Thymus (tissue), 11 donors: ENCODE results near the gene LRCOL1. TPM values are rescaled to one million over a fixed set of nuclear protein-coding genes. Genes with fewer than 3 reads are reported as not detected.
A peak's percentile ranks its signal among the peaks of the same experiment; 100 is the strongest.

ENCODE experiments used
- DNase-seq, 9 donors: peaks; one replicate each; pipeline ENCODE4 v3.0.0-alpha.2; 2013; ENCODE audit warnings: low spot score in 9 of 9, low read depth in 6 of 9, missing footprints in 1 of 9
- H3K27ac ChIP-seq, 2 donors: one replicate each; pipeline ENCODE4 v1.5.1; 2013; ENCODE audit warnings: control low read depth in 1 of 2, low read depth in 1 of 2, low read length in 1 of 2, mild to moderate bottlenecking in 1 of 2, moderate library complexity in 1 of 2
- H3K27me3 ChIP-seq, 2 donors: one replicate each; pipeline ENCODE4 v1.5.1; 2013; ENCODE audit warnings: low read length in 1 of 2; ENCODE audit not compliant: control insufficient read depth in 2 of 2, insufficient read depth in 1 of 2
- H3K36me3 ChIP-seq, 2 donors: one replicate each; pipeline ENCODE4 v1.5.1; 2013; ENCODE audit warnings: low read length in 1 of 2, mild to moderate bottlenecking in 1 of 2, moderate library complexity in 1 of 2; ENCODE audit not compliant: control insufficient read depth in 2 of 2, insufficient read depth in 2 of 2
- H3K4me1 ChIP-seq, 2 donors: one replicate each; pipeline ENCODE4 v1.5.1; 2013; ENCODE audit warnings: low read length in 2 of 2; ENCODE audit not compliant: control insufficient read depth in 2 of 2, insufficient read depth in 2 of 2
- H3K4me3 ChIP-seq, 2 donors: one replicate each; pipeline ENCODE4 v1.5.1; 2013; ENCODE audit warnings: low read length in 2 of 2, control low read depth in 1 of 2, mild to moderate bottlenecking in 1 of 2
- H3K9me3 ChIP-seq, 2 donors: one replicate each; pipeline ENCODE4 v1.5.1; 2013; ENCODE audit warnings: low read length in 1 of 2, mild to moderate bottlenecking in 1 of 2; ENCODE audit not compliant: control insufficient read depth in 2 of 2, insufficient read depth in 1 of 2
- WGBS: extraction: QIAGEN DNeasy Blood & Tissue Kit; methylation state at CpG from one replicate; pipeline ENCODE4 v1.1.7; 2013; 5-methylcytosine and 5-hydroxymethylcytosine counted together
- polyA plus RNA-seq: library from polyadenylated mRNA; stranded (reverse); fragments of 200-250 nt; gene quantifications from one replicate; pipeline ENCODE4 v1.2.3, GENCODE V29; 2013
- total RNA-seq: library from RNA; stranded (reverse); fragments of 120-200 nt; gene quantifications from one replicate; pipeline ENCODE4 v1.2.4, GENCODE V29; 2013
- donor health status: healthy.

LRCOL1 gene
- total and polyA plus RNA-seq, 2 donors = 0.61 to 1.1 TPM

- Histone ChIP-seq H3K4me3 (peak overlapping the region; percentile 55 to 70), H3K4me1 (peaks cover 22 to 36% of the 10 kb centered on the region in 2 donors), H3K9me3 (peaks cover 0 to 6% of the 10 kb centered on the region in 2 donors), H3K27ac (no peak overlapping the region), H3K36me3 (no peaks in the 10 kb centered on the region), H3K27me3 (peaks cover 2 to 28% of the 10 kb centered on the region in 2 donors)
- DNase-seq = peak in 4 of 9 donors; percentile 31 to 61 (median 35)
- WGBS = under 1% methylated on average over 98 of the region's 98 CpGs
Observed at GRCh38 chr12:132559652-132560363, 50.6 kb downstream of the LRCOL1 start.

DNA sequence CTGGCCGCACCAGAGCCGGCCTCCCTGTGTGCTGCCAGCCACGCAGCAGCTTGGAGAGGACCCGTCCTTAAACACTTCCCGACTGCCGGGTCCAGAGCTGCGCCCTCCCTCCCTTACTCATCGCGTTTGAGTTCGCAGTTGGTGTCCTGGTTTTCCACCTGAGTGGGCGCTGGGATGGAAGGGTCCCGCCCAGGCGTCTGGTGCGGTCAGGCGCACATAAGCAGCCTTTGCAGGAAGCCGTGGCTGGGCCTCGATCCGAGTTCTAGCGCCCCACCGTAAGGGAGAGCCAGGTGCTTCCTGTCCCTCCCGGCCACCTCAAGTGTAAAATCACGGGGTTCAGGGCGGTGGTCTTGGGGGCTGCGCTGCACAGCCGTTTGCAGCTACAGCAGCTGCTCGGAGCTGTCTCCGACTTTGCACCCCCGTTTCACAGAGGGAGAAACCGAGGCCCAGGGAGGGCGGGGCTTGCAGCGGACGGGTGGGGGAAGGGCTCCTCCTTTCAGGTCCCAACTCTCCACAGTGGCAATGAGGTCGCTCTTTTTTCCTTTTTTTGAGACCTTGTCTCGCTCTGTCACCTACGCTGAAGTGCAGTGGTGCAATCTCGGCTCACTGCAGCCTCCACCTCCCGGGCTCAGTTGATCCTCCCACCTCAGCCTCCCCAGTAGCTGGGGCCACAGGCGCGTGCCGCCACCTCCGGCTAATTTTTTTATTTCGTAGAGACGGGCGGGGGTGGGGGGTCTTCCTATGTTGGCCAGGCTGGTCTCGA lies 51.3 kb downstream of the LRCOL1 start:
- DNase-seq = peak in 4 of 9 donors; percentile 14 to 66 (median 44)
- Histone ChIP-seq H3K9me3 (peaks cover 0 to 7% of the 10 kb centered on the region in 2 donors), H3K27ac (peak overlapping the region in 1 of 2 donors; percentile 17), H3K4me3 (peak overlapping the region; percentile 33 to 70), H3K36me3 (no peaks in the 10 kb centered on the region), H3K4me1 (peaks cover 22 to 36% of the 10 kb centered on the region in 2 donors), H3K27me3 (peaks cover 2 to 28% of the 10 kb centered on the region in 2 donors)
- 7% methylated on average over 45 of the region's 45 CpGs for WGBS

DNA sequence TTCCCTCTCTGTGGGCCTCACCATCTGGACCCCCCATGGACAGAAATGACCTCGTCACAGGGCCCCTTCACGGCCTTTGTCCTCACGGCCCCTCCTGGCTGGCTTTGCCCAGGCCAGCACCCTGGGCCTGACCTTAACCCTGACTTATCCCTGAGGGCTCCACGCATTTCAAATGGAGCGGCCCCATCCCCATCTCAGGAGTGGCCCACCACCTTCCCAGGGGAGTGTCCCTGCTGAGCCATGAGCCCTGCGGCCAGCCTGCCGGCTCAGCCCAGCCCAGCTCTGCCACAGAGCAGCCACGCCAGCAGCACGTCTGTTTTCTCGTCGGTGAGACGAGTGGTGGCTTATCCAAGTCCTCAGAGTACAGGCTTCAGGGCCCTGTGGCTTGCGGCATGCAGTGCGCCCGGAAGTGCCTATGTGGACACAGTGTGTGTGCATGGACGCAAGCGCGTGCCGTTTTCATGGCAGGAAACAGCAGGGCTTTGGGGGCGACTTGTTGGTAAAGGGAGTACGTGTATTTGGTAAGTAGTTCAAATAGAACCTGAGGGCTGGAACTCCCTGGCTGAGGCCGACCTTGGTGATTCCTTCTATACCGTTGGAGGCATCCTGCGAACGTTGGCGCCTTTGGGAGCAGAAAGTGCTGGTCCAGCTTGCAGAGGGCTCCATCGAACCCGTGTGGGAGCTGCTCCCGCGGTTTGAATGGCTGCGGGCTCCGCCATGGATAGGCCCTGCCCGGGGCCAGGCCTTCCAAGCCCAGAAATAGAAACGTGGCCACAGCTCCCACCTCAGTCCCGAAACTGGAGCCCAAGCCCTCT lies 52.1 kb downstream of the LRCOL1 start:
- Histone ChIP-seq H3K4me1 (peaks cover 22 to 36% of the 10 kb centered on the region in 2 donors), H3K27me3 (peaks cover 2 to 28% of the 10 kb centered on the region in 2 donors), H3K9me3 (peaks cover 0 to 7% of the 10 kb centered on the region in 2 donors), H3K4me3 (peak overlapping the region in 1 of 2 donors; percentile 70), H3K36me3 (peaks cover 0 to 4% of the 10 kb centered on the region in 2 donors), H3K27ac (peak overlapping the region in 1 of 2 donors; percentile 17)
- 37% methylated on average over 35 of the region's 35 CpGs for WGBS
- DNase-seq = peak in 3 of 9 donors; percentile 4 to 26 (median 25)

DNA sequence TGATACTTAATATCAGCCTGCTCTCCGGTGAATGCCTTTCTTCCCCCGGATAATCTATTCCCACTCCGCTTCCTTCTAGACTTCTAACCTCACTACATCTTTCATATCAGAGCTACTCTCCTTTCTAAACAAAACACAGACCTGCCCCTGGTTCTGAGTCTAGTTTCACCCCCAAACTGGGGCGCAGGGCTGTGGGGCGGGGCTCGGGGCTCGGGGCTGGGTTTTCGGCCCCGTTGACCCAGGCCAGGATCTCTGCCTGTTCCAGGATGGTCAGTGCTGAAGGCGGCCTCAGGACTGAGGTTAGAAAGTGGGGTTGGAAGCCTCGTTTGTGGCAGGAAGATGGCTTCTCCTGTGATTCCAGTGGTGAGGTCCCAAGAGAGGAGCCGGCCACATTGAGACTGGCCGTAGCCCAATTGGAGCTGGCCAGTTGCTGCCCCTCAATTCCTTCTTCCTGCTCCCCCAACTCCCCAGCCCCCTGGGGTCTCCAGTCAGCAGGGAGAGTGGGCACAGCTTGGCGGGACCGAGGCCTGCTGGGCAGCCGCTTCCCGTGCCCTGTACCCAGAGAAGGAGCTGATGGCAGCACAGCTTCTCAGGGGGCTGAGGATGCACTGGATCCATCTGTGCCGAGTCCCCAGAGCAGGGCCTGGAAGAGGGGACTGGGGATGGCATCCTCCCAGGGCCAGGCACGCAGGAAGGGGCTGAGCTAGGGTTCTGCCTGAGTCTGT lies 52.9 kb downstream of the LRCOL1 start:
- peaks cover 2 to 28% of the 10 kb centered on the region in 2 donors for H3K27me3 ChIP-seq
- H3K27ac ChIP-seq = no peak overlapping the region
- H3K36me3 ChIP-seq = peaks cover 0 to 5% of the 10 kb centered on the region in 2 donors
- DNase-seq = no peak
- WGBS = 95% methylated on average over 19 of the region's 19 CpGs
- H3K4me1 ChIP-seq = peaks cover 22 to 36% of the 10 kb centered on the region in 2 donors
- H3K4me3 ChIP-seq = no peak overlapping the region
- peaks cover 0 to 7% of the 10 kb centered on the region in 2 donors for H3K9me3 ChIP-seq

DNA sequence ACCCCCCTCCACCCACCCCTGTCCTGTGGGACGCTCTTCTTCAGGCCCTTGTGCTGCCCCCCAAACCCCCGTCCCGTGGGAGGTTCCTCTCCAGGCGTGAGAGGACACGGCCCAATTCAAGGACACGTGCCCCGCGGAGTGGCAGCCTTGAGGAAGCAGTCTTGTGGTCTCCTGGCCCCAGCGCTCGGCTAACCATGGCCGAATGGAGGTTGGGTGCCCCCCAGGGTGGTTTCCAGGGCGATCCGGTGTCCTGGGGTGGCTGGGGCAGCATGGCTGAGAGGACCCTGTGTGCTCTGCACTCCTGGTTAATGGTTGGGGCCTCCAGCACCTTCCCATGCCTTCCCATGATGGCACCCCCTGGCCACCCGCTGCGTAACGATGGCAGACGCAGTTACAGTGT lies 53.6 kb downstream of the LRCOL1 start:
- Histone ChIP-seq H3K27me3 (peaks cover 2 to 28% of the 10 kb centered on the region in 2 donors), H3K36me3 (peaks cover 0 to 11% of the 10 kb centered on the region in 2 donors), H3K9me3 (peaks cover 0 to 7% of the 10 kb centered on the region in 2 donors), H3K4me3 (no peak overlapping the region), H3K4me1 (peaks cover 22 to 30% of the 10 kb centered on the region in 2 donors), H3K27ac (no peak overlapping the region)
- 92% methylated on average over 17 of the region's 17 CpGs for WGBS
- no peak for DNase-seq

DNA sequence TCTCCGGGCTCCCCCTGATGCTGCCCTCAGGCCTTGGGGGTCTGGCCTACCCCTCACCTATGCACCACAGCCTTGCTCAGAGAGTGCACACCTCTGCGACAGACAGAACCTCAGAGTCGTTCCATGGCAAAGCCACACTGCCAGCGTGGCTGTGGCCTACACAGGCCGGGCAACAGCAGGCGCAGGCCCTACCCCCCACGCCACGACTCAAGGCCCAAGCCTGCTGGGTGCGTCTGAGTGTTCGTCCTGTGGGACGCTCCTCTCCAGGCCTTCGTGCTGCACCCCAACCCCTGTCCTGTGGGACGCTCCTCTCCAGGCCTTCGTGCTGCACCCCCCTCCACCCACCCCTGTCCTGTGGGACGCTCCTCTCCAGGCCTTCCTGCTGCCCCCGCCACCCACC lies 54.2 kb downstream of the LRCOL1 start:
- Histone ChIP-seq H3K27ac (no peak overlapping the region), H3K9me3 (peaks cover 0 to 7% of the 10 kb centered on the region in 2 donors), H3K4me1 (peaks cover 21 to 24% of the 10 kb centered on the region in 2 donors), H3K4me3 (no peak overlapping the region), H3K27me3 (peaks cover 2 to 27% of the 10 kb centered on the region in 2 donors), H3K36me3 (peaks cover 0 to 15% of the 10 kb centered on the region in 2 donors)
- 98% methylated on average over 16 of the region's 16 CpGs for WGBS
- no peak for DNase-seq

DNA sequence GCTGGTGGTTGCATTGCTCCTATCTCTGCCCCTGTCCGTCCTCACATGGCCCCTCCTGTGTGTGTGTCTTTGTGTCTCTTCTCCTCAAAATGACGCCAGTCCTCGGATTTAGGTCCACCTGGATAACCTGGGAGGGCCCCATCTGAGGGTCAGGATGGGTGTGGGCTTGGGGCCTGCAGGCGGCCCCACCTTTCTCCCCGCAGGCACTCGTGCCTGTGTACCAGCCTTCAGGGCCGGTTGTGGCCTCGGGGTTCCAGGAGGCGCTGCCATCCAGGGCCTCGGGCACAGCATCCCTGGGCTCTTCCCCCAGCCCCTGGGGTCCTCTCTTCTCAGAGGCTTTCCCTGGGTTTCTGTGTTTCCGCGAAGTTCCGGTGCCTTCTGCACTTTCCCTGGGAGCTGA lies 54.7 kb downstream of the LRCOL1 start:
- peaks cover 2 to 22% of the 10 kb centered on the region in 2 donors for H3K27me3 ChIP-seq
- peaks cover 0 to 7% of the 10 kb centered on the region in 2 donors for H3K9me3 ChIP-seq
- no peak overlapping the region for H3K4me3 ChIP-seq
- DNase-seq = no peak
- no peak overlapping the region for H3K27ac ChIP-seq
- 98% methylated on average over 13 of the region's 13 CpGs for WGBS
- H3K4me1 ChIP-seq = peaks cover 16 to 19% of the 10 kb centered on the region in 2 donors
- H3K36me3 ChIP-seq = peaks cover 0 to 17% of the 10 kb centered on the region in 2 donors
